Thyroid gland (tissue), 4 donors: Measurements from ENCODE around the gene PLS3. TPM values are rescaled to one million over a fixed set of nuclear protein-coding genes. Genes with fewer than 3 reads are reported as not detected.

Source experiments
- DNase-seq, 2 donors: peaks; one replicate each; pipeline ENCODE4 v3.0.0-alpha.2; 2019
- H3K27ac ChIP-seq, 3 donors: fragments of 200-600 bp; sonication (generic); 1 replicate in 2 of 3; 2 replicates in 1 of 3; pipeline ENCODE4 v1.5.1; 2016 to 2019; ENCODE audit warnings: mild to moderate bottlenecking in 1 of 3, moderate library complexity in 1 of 3
- H3K27me3 ChIP-seq: fragments of 200-600 bp; sonication (generic); one replicate; pipeline ENCODE4 v1.5.1; 2019
- H3K36me3 ChIP-seq, 2 donors: fragments of 200-600 bp; sonication (generic); one replicate each; pipeline ENCODE4 v1.5.1; 2016 to 2019
- H3K4me1 ChIP-seq, 2 donors: fragments of 200-600 bp; sonication (generic); one replicate each; pipeline ENCODE4 v1.5.1; 2017 to 2019
- H3K4me3 ChIP-seq, 3 donors: fragments of 200-600 bp; sonication (generic); replicated peaks in 1 of 3; 1 replicate in 2 of 3; 2 replicates in 1 of 3; pipeline ENCODE4 v1.5.1; 2016; ENCODE audit warnings: mild to moderate bottlenecking in 1 of 3
- H3K9me3 ChIP-seq: fragments of 200-600 bp; sonication (generic); one replicate; pipeline ENCODE4 v1.5.1; 2017
- POLR2A ChIP-seq, 2 donors: fragments of 450-650 bp; IDR thresholded peaks; one replicate each; pipeline ENCODE4 v1.6.1; 2017; ENCODE audit warnings: antibody characterized with exemption in 2 of 2, mild to moderate bottlenecking in 2 of 2, moderate library complexity in 1 of 2
- WGBS, 2 donors: methylation state at CpG; one replicate each; pipeline ENCODE4 v1.1.5; 2017; 5-methylcytosine and 5-hydroxymethylcytosine counted together
- intact Hi-C: fragments of 100-400 bp; cut with DNase I; formaldehyde crosslinking; loops from one replicate; pipeline ENCODE4 v1.15.1; 2023
- small RNA-seq: library from RNA; depleted of rRNA; stranded (forward); fragments of <200 nt; gene quantifications from one replicate; pipeline ENCODE3, GENCODE V24; 2016
- total RNA-seq, 4 donors: library from RNA; depleted of rRNA; stranded (reverse); fragments of >200 nt; gene quantifications; one replicate each; pipeline ENCODE4 v1.2.3, GENCODE V29; 2016
- TF ChIP-seq, protein P1 (sequence below), 6 experiments: fragments of 200-600 bp in 3 of 6; fragments of 450-650 bp in 3 of 6; sonication (generic) in 3 of 6; IDR thresholded peaks; one replicate each; pipeline ENCODE4 v1.5.1; 2016 to 2019; ENCODE audit warnings: antibody characterized with exemption in 6 of 6, mild to moderate bottlenecking in 2 of 6, inconsistent platforms in 1 of 6, moderate library complexity in 1 of 6

Gene PLS3
- total RNA-seq, 4 donors from 2014 or later: 238 to 366 (median 300) TPM

DNA sequence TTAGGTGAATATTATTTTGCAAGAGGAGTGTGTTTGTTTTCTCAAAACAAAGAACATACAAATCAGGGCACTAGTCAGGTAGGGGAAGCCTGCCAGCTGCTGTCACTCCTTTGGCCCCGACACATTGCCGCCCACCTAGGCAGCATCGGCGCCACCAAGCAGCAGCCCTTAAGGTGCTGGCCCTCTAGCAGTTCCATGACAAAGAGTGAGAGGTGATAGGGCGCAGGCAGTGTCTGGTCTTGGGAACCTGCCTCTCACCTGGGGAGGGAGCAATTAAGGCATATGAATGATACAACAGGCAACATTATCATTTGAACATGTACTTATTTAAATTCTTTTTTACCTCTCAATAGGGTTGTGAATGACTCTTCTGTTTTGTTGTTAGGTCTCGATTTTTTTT lies 135.1 kb downstream of the PLS3 start:
- H3K4me1 ChIP-seq: no peaks in the 10 kb centered on the region
- intact Hi-C loops: no loop called here
- H3K4me3 ChIP-seq: no peak overlapping the region
- TF ChIP-seq, protein P1, sequence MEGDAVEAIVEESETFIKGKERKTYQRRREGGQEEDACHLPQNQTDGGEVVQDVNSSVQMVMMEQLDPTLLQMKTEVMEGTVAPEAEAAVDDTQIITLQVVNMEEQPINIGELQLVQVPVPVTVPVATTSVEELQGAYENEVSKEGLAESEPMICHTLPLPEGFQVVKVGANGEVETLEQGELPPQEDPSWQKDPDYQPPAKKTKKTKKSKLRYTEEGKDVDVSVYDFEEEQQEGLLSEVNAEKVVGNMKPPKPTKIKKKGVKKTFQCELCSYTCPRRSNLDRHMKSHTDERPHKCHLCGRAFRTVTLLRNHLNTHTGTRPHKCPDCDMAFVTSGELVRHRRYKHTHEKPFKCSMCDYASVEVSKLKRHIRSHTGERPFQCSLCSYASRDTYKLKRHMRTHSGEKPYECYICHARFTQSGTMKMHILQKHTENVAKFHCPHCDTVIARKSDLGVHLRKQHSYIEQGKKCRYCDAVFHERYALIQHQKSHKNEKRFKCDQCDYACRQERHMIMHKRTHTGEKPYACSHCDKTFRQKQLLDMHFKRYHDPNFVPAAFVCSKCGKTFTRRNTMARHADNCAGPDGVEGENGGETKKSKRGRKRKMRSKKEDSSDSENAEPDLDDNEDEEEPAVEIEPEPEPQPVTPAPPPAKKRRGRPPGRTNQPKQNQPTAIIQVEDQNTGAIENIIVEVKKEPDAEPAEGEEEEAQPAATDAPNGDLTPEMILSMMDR (IDR thresholded peaks at IDR 0.05): no peak
- TF ChIP-seq POLR2A (IDR thresholded peaks at IDR 0.05): no peak
- WGBS, 2 donors: 73 to 90% methylated on average over 4 to 6 of the region's 6 CpGs
- H3K36me3 ChIP-seq: no peaks in the 10 kb centered on the region
- H3K9me3 ChIP-seq: no peaks in the 10 kb centered on the region
- H3K27me3 ChIP-seq: no peaks in the 10 kb centered on the region
- H3K27ac ChIP-seq: no peak overlapping the region
- DNase-seq: no peak

DNA sequence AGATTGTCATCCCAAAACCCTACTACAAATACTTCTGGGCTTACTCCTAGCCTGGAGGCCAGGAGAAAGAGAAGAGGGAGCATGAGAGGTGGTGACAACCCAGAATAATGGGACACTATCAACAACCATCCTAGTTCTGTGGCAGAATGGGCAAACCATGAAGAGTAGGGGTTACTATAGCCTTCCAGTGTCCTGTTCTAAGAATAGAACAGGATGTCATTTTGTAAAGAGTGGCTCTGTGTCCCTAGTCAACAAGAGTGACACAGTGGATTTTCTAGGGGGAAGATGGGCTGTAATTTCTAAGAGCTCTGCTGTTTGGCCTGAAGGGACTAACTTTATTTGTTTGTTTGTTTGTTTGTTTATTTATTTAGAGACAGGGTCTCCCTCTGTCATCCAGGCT lies 136.0 kb downstream of the PLS3 start:
- no peaks in the 10 kb centered on the region for H3K9me3 ChIP-seq
- H3K27ac ChIP-seq: no peak overlapping the region
- intact Hi-C loops: no loop called here
- no peak overlapping the region for H3K4me3 ChIP-seq
- TF ChIP-seq, protein P1 (IDR thresholded peaks at IDR 0.05): no peak
- no peak for TF ChIP-seq POLR2A (IDR thresholded peaks at IDR 0.05)
- H3K27me3 ChIP-seq: no peaks in the 10 kb centered on the region
- DNase-seq: no peak
- no peaks in the 10 kb centered on the region for H3K36me3 ChIP-seq
- no peaks in the 10 kb centered on the region for H3K4me1 ChIP-seq

DNA sequence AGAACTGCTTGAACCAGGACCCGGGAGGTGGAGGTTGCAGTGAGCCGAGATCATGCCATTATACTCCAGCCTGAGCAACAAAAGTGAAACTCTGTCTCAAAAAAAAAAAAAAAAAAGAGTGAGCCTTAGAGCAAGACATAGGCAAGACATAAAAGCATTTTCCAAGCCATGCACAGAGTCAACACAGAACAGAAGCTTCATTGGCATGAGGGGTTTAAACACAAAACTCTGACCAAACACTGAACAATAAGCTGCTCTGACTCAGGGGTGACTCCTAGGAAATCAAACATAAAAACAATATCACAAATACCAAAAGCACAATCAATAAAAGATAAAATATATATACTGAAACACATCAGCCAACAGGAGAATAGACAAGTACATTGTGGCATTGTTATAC lies 136.8 kb downstream of the PLS3 start:
- DNase-seq: no peak
- intact Hi-C loops: no loop called here
- no peak overlapping the region for H3K27ac ChIP-seq
- H3K4me3 ChIP-seq: no peak overlapping the region
- H3K4me1 ChIP-seq: no peaks in the 10 kb centered on the region
- H3K36me3 ChIP-seq: no peaks in the 10 kb centered on the region
- H3K27me3 ChIP-seq: no peaks in the 10 kb centered on the region
- 80 to 94% methylated on average over 1 to 2 of the region's 2 CpGs for WGBS, 2 donors
- TF ChIP-seq, protein P1 (IDR thresholded peaks at IDR 0.05): no peak
- TF ChIP-seq POLR2A (IDR thresholded peaks at IDR 0.05): no peak
- H3K9me3 ChIP-seq: no peaks in the 10 kb centered on the region

Small RNA genes lying within 50 kb of the gene (small RNA-seq; reads per million reads assigned to genes)
- not detected for gene RF00264
